K562 (cell line): ENCODE data around the gene TRIM38. TPM values are rescaled to one million over a fixed set of nuclear protein-coding genes. Genes with fewer than 3 reads are reported as not detected.

Source experiments
- BACH1 ChIP-seq: fragments of 200-800 bp; sonication (Bioruptor generic); IDR thresholded peaks from 2 replicates; pipeline ENCODE4 v1.6.1; 2016; ENCODE audit warnings: missing genetic modification characterization, missing compliant biosample characterization
- BHLHE40 ChIP-seq: IDR thresholded peaks from 2 replicates; pipeline ENCODE4 v1.6.1; 2011; ENCODE audit warnings: low read length, improper control_type of control experiment
- CHAMP1 ChIP-seq: fragments of 450-650 bp; IDR thresholded peaks from 2 replicates; pipeline ENCODE4 v1.6.1; 2016; ENCODE audit warnings: mild to moderate bottlenecking
- ETV5 ChIP-seq: sonication (generic); formaldehyde crosslinking; IDR thresholded peaks from 2 replicates; pipeline ENCODE4 v1.4.0; 2020; ENCODE audit warnings: low read depth, mild to moderate bottlenecking, missing genetic modification reagents
- HNRNPLL ChIP-seq: fragments of 200-400 bp; formaldehyde crosslinking; IDR thresholded peaks from 2 replicates; pipeline ENCODE4 v1.6.1; 2017; ENCODE audit warnings: low read length, low read depth, mild to moderate bottlenecking; ENCODE audit not compliant: poor library complexity, severe bottlenecking
- KDM2B ChIP-seq: fragments of 250-450 bp; sonication (Bioruptor Pico); IDR thresholded peaks from 2 replicates; pipeline ENCODE4 v1.8.0; 2021; ENCODE audit warnings: mild to moderate bottlenecking, moderate library complexity
- KLF16 ChIP-seq: IDR thresholded peaks from 2 replicates; pipeline ENCODE4 v1.6.1; 2016; ENCODE audit warnings: antibody characterized with exemption
- L3MBTL2 ChIP-seq: fragments of 450-650 bp; IDR thresholded peaks from 2 replicates; pipeline ENCODE4 v1.6.1; 2016; ENCODE audit warnings: mild to moderate bottlenecking, moderate library complexity
- MBD2 ChIP-seq: sonication (generic); IDR thresholded peaks from 2 replicates; pipeline ENCODE4 v1.6.1; 2016; ENCODE audit warnings: low read depth, borderline replicate concordance
- MTA2 ChIP-seq: fragments of 450-650 bp; IDR thresholded peaks from 2 replicates; pipeline ENCODE4 v1.6.1; 2016; ENCODE audit warnings: low read depth
- NCOR1 ChIP-seq: fragments of 450-650 bp; IDR thresholded peaks from 2 replicates; pipeline ENCODE4 v1.6.1; 2016; ENCODE audit warnings: mild to moderate bottlenecking, moderate library complexity
- NKRF ChIP-seq: fragments of 450-650 bp; IDR thresholded peaks from 2 replicates; pipeline ENCODE4 v1.6.1; 2016; ENCODE audit warnings: borderline replicate concordance
- TAF15 ChIP-seq: fragments of 200-400 bp; formaldehyde crosslinking; IDR thresholded peaks from 2 replicates; pipeline ENCODE4 v1.6.1; 2017; ENCODE audit warnings: mild to moderate bottlenecking, low read depth, low read length, moderate library complexity
- TCFL5 ChIP-seq: fragments of 250-450 bp; sonication (Bioruptor Pico); conservative IDR thresholded peaks from 2 replicates; pipeline ENCODE4 v1.6.1; 2021; ENCODE audit warnings: mild to moderate bottlenecking, moderate library complexity, matching md5 sums
- XRCC3 ChIP-seq: fragments of 450-650 bp; IDR thresholded peaks from 2 replicates; pipeline ENCODE4 v1.6.1; 2017; ENCODE audit warnings: mild to moderate bottlenecking, moderate library complexity
- ZNF175 ChIP-seq: fragments of 200-800 bp; sonication (Bioruptor generic); IDR thresholded peaks from 2 replicates; pipeline ENCODE4 v1.6.1; 2016; ENCODE audit warnings: low read depth, mild to moderate bottlenecking, missing genetic modification characterization, missing compliant biosample characterization
- polyA plus RNA-seq, 8 experiments: library from polyadenylated mRNA; depleted of rRNA in 4 of 8; stranded (reverse) in 5 of 8; unstranded in 3 of 8; fragments of >200 nt; fragmentation: Nextera tagmentation in 2 of 8; fragmentation: Illumina TruSeq in 1 of 8; extraction: Ambion mirVana in 2 of 8; extraction: Trizol in 1 of 8; gene quantifications; 2 replicates each; pipeline versions ENCODE4 v1.2.1 to v1.2.3, GENCODE V29; 2011 to 2014; ENCODE audit warnings: inconsistent platforms in 1 of 8, missing spikeins in 1 of 8
- total RNA-seq, 7 experiments: library from RNA; depleted of rRNA in 6 of 7; stranded (reverse); fragments of >200 nt in 6 of 7; fragmentation: Illumina TruSeq in 2 of 7; extraction: Trizol in 2 of 7; gene quantifications; 2 replicates each; pipeline versions ENCODE4 v1.2.1 to v1.2.3, GENCODE V29; 2011 to 2021; ENCODE audit warnings: low replicate concordance in 1 of 7
- TF ChIP-seq, protein P1 (sequence below): fragments of 250-450 bp; sonication (Bioruptor Pico); IDR thresholded peaks from 2 replicates; pipeline ENCODE4 v1.5.0; 2021
- TF ChIP-seq, protein P2 (sequence below): sonication (generic); formaldehyde crosslinking; IDR thresholded peaks from 2 replicates; pipeline ENCODE4 v1.8.0; 2023; ENCODE audit warnings: missing genetic modification reagents, mild to moderate bottlenecking, borderline replicate concordance

Gene TRIM38
- total and polyA plus RNA-seq, 9 of the 15 experiments (the other 6 are each of a cell fraction or from before 2014, with no cell fraction given) = 1.7 to 6.7 (median 6.3) TPM

- TF ChIP-seq, protein P1, sequence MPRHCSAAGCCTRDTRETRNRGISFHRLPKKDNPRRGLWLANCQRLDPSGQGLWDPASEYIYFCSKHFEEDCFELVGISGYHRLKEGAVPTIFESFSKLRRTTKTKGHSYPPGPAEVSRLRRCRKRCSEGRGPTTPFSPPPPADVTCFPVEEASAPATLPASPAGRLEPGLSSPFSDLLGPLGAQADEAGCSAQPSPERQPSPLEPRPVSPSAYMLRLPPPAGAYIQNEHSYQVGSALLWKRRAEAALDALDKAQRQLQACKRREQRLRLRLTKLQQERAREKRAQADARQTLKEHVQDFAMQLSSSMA (CRISPR knock-in tag) = no peak
- TF ChIP-seq KDM2B (0 out of 2 replicates have a peak, but pooled peaks have one; percentile 25), NKRF (peak; percentile 52; the same call in 1 of the 2 replicates), CHAMP1 (no peak), MBD2 (peak; percentile 44), TAF15 (no peak), BACH1 (tag) (peak; percentile 76; the same call in 1 of the 2 replicates), KLF16 (peak; percentile 75), XRCC3 (no peak), L3MBTL2 (peak; percentile 96), MTA2 (0 out of 2 replicates have a peak, but pooled peaks have one; percentile 16), ETV5 (CRISPR knock-in tag) (no peak), ZNF175 (peak; percentile 33; the same call in 1 of the 2 replicates), BHLHE40 (no peak; the same call in 1 of the 2 replicates), TCFL5 (CRISPR knock-in tag) (0 out of 2 replicates have a peak, but pooled peaks have one; percentile 23), HNRNPLL (no peak), NCOR1 (peak; percentile 33; the same call in 1 of the 2 replicates)
- TF ChIP-seq, protein P2, sequence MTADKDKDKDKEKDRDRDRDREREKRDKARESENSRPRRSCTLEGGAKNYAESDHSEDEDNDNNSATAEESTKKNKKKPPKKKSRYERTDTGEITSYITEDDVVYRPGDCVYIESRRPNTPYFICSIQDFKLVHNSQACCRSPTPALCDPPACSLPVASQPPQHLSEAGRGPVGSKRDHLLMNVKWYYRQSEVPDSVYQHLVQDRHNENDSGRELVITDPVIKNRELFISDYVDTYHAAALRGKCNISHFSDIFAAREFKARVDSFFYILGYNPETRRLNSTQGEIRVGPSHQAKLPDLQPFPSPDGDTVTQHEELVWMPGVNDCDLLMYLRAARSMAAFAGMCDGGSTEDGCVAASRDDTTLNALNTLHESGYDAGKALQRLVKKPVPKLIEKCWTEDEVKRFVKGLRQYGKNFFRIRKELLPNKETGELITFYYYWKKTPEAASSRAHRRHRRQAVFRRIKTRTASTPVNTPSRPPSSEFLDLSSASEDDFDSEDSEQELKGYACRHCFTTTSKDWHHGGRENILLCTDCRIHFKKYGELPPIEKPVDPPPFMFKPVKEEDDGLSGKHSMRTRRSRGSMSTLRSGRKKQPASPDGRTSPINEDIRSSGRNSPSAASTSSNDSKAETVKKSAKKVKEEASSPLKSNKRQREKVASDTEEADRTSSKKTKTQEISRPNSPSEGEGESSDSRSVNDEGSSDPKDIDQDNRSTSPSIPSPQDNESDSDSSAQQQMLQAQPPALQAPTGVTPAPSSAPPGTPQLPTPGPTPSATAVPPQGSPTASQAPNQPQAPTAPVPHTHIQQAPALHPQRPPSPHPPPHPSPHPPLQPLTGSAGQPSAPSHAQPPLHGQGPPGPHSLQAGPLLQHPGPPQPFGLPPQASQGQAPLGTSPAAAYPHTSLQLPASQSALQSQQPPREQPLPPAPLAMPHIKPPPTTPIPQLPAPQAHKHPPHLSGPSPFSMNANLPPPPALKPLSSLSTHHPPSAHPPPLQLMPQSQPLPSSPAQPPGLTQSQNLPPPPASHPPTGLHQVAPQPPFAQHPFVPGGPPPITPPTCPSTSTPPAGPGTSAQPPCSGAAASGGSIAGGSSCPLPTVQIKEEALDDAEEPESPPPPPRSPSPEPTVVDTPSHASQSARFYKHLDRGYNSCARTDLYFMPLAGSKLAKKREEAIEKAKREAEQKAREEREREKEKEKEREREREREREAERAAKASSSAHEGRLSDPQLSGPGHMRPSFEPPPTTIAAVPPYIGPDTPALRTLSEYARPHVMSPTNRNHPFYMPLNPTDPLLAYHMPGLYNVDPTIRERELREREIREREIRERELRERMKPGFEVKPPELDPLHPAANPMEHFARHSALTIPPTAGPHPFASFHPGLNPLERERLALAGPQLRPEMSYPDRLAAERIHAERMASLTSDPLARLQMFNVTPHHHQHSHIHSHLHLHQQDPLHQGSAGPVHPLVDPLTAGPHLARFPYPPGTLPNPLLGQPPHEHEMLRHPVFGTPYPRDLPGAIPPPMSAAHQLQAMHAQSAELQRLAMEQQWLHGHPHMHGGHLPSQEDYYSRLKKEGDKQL (CRISPR knock-in tag) = 0 out of 2 replicates have a peak, but pooled peaks have one; percentile 40
These were observed 29.3 kb downstream of the TRIM38 start (continued) for GRCh38 chr6:25991785-25992412.
